GM12878 (cell line): Measurements from ENCODE around the gene ZBTB8OS. TPM values are rescaled to one million over a fixed set of nuclear protein-coding genes. Genes with fewer than 3 reads are reported as not detected.

Experiments used
- ATAC-seq: fragments of 200-7000 bp; cut with Tn5 transposase; 3 replicates; pipeline ENCODE4 v1.9.1; 2020; ENCODE audit warnings: mild to moderate bottlenecking, moderate library complexity
- BruUV-seq: library from RNA; stranded (reverse); fragments of 400-500 nt; replicated peaks from 2 replicates; lab custom pipeline; 2021; lab: Mats Ljungman, UMichigan
- CTCF ChIA-PET: fragments of 300-600 bp; sonication (Branson Sonifier 250); formaldehyde crosslinking; extraction: SDS; loops from one replicate; lab custom pipeline; 2021; ENCODE audit warnings: inconsistent platforms; lab: Yijun Ruan, JAX
- POLR2A ChIA-PET: fragments of 350-600 bp; formaldehyde crosslinking; extraction: SDS; loops from one replicate; lab custom pipeline; 2021; ENCODE audit warnings: inconsistent platforms; lab: Charles Lee
- RAD21 ChIA-PET: fragments of 300-600 bp; sonication (Branson Sonifier 250); formaldehyde crosslinking; loops from one replicate; lab custom pipeline; 2023; ENCODE audit warnings: antibody characterized with exemption; ENCODE audit not compliant: unreplicated experiment; lab: Charles Lee
- SMC1A ChIA-PET: fragments of 300-600 bp; sonication (Branson Sonifier 250); formaldehyde crosslinking; loops from one replicate; lab custom pipeline; 2023; ENCODE audit not compliant: unreplicated experiment, uncharacterized antibody; lab: Charles Lee
- DNase-seq: peaks from one replicate; pipeline ENCODE4 v3.0.0-alpha.2; 2011; ENCODE audit warnings: low read depth, low spot score
- FAIRE-seq: peaks from 3 replicates; lab custom pipeline; 2011; peaks lifted over from hg19 to GRCh38; lab: Jason Lieb, UNC
- H2AFZ ChIP-seq: 2 replicates; pipeline ENCODE4 v1.6.0; 2011; ENCODE audit warnings: low read depth, low read length, control low read depth; ENCODE audit not compliant: control insufficient read depth
- H3K27ac ChIP-seq: 2 replicates; pipeline ENCODE4 v1.5.1; 2011; ENCODE audit warnings: control low read depth; ENCODE audit not compliant: control insufficient read depth, insufficient read depth
- H3K27me3 ChIP-seq, 2 experiments: replicated peaks in 1 of 2; 2 replicates each; pipeline versions ENCODE4 v1.6.0 to v1.6.1; 2011; ENCODE audit warnings: low read length in 1 of 2; ENCODE audit not compliant: control insufficient read depth in 2 of 2, insufficient read depth in 2 of 2
- H3K36me3 ChIP-seq, 2 experiments: 2 replicates each; pipeline ENCODE4 v1.5.1; 2011; ENCODE audit warnings: low read length in 1 of 2; ENCODE audit not compliant: control insufficient read depth in 2 of 2, insufficient read depth in 2 of 2
- H3K4me1 ChIP-seq: 2 replicates; pipeline ENCODE4 v1.6.1; 2011; ENCODE audit warnings: mild to moderate bottlenecking, low read length, moderate library complexity, mixed read lengths; ENCODE audit not compliant: control insufficient read depth, insufficient read depth
- H3K4me2 ChIP-seq: 2 replicates; pipeline ENCODE4 v1.6.0; 2011; ENCODE audit warnings: control low read depth; ENCODE audit not compliant: control insufficient read depth, insufficient read depth
- H3K4me3 ChIP-seq: fragments of 200-600 bp; sonication (generic); 2 replicates; pipeline ENCODE4 v1.5.1; 2016
- H3K79me2 ChIP-seq: 2 replicates; pipeline ENCODE4 v1.6.0; 2011; ENCODE audit warnings: low read length; ENCODE audit not compliant: control insufficient read depth, insufficient read depth
- H3K9ac ChIP-seq: 2 replicates; pipeline ENCODE4 v1.8.0; 2011; ENCODE audit warnings: low read length, control low read depth, mixed read lengths; ENCODE audit not compliant: control insufficient read depth, insufficient read depth
- H3K9me3 ChIP-seq: replicated peaks from 3 replicates; pipeline ENCODE4 v1.5.1; 2011; ENCODE audit warnings: mild to moderate bottlenecking, low read length; ENCODE audit not compliant: control insufficient read depth, insufficient read depth
- H4K20me1 ChIP-seq: 2 replicates; pipeline ENCODE4 v1.6.0; 2011; ENCODE audit not compliant: control insufficient read depth, insufficient read depth
- CHD4 ChIP-seq: fragments of 200-600 bp; sonication (generic); IDR thresholded peaks from 2 replicates; pipeline ENCODE4 v1.6.1; 2016; ENCODE audit warnings: mild to moderate bottlenecking
- E2F8 ChIP-seq: fragments of 450-650 bp; IDR thresholded peaks from 2 replicates; pipeline ENCODE4 v1.6.1; 2018; ENCODE audit warnings: mild to moderate bottlenecking, low read depth, moderate library complexity; ENCODE audit not compliant: partially characterized antibody
- FOXM1 ChIP-seq: IDR thresholded peaks from 2 replicates; pipeline ENCODE4 v1.6.1; 2012; ENCODE audit warnings: low read depth, mild to moderate bottlenecking, inconsistent platforms, low read length, moderate library complexity
- IRF5 ChIP-seq: fragments of 450-650 bp; IDR thresholded peaks from 2 replicates; pipeline ENCODE4 v1.6.1; 2017; ENCODE audit warnings: borderline replicate concordance
- JUND ChIP-seq: IDR thresholded peaks from 2 replicates; pipeline ENCODE4 v1.6.1; 2012; ENCODE audit warnings: low read depth, mild to moderate bottlenecking, low read length, improper control_type of control experiment, moderate library complexity
- MXI1 ChIP-seq: fragments of 150-350 bp; IDR thresholded peaks from 2 replicates; pipeline ENCODE4 v1.6.1; 2011; ENCODE audit warnings: low read depth, mild to moderate bottlenecking, inconsistent platforms, low read length, improper control_type of control experiment
- NFIC ChIP-seq: IDR thresholded peaks from 2 replicates; pipeline ENCODE4 v1.6.1; 2012; ENCODE audit warnings: low read depth, mild to moderate bottlenecking, inconsistent platforms, low read length, moderate library complexity
- NR2C1 ChIP-seq: fragments of 450-650 bp; IDR thresholded peaks from 2 replicates; pipeline ENCODE4 v1.6.1; 2017; ENCODE audit warnings: antibody characterized with exemption, mild to moderate bottlenecking, moderate library complexity
- RCOR1 ChIP-seq: conservative IDR thresholded peaks from 2 replicates; pipeline ENCODE4 v1.6.1; 2012; ENCODE audit warnings: low read depth, low read length, improper control_type of control experiment
- RELB ChIP-seq: fragments of 450-650 bp; IDR thresholded peaks from 2 replicates; pipeline ENCODE4 v1.6.1; 2017; ENCODE audit warnings: low read depth, mild to moderate bottlenecking, moderate library complexity
- SKIL ChIP-seq: fragments of 450-650 bp; IDR thresholded peaks from 2 replicates; pipeline ENCODE4 v1.6.1; 2017; ENCODE audit warnings: mild to moderate bottlenecking, low read depth, inconsistent platforms; ENCODE audit not compliant: poor library complexity, severe bottlenecking
- SMC3 ChIP-seq: IDR thresholded peaks from 2 replicates; pipeline ENCODE4 v1.6.1; 2011; ENCODE audit warnings: low read length, improper control_type of control experiment, borderline replicate concordance
- SP1 ChIP-seq: IDR thresholded peaks from one replicate; pipeline ENCODE4 v1.6.1; 2011; ENCODE audit warnings: low read depth, low read length
- TAF1 ChIP-seq: IDR thresholded peaks from 2 replicates; pipeline ENCODE4 v1.6.1; 2011; ENCODE audit warnings: mild to moderate bottlenecking, low read depth, low read length, borderline replicate concordance
- USF2 ChIP-seq: IDR thresholded peaks from 2 replicates; pipeline ENCODE4 v1.6.1; 2011; ENCODE audit warnings: low read depth, low read length, improper control_type of control experiment, borderline replicate concordance
- WGBS: methylation state at CpG from one replicate; pipeline ENCODE4 v1.1.6; 2016; ENCODE audit warnings: low lambda C conversion rate; ENCODE audit not compliant: insufficient replicate concordance, insufficient coverage; ENCODE audit errors: missing lambda C conversion rate; 5-methylcytosine and 5-hydroxymethylcytosine counted together
- in situ Hi-C: fragments of 300-500 bp; cut with MboI; formaldehyde crosslinking; loops from 9 replicates; pipeline ENCODE4 v1.14.3; 2018; ENCODE audit warnings: mixed read lengths
- intact Hi-C: fragments of 100-400 bp; cut with micrococcal nuclease; formaldehyde crosslinking; loops from one replicate; pipeline ENCODE4 v1.14.2; 2022; ENCODE audit not compliant: unreplicated experiment
- polyA plus RNA-seq, 11 experiments: library from polyadenylated mRNA; depleted of rRNA in 4 of 11; unstranded in 6 of 11; stranded (reverse) in 5 of 11; fragments of >200 nt; fragmentation: Nextera tagmentation in 4 of 11; fragmentation: Illumina TruSeq in 1 of 11; extraction: Ambion mirVana in 4 of 11; extraction: Trizol in 1 of 11; gene quantifications; 1 replicate in 1 of 11; 2 replicates in 10 of 11; pipeline versions ENCODE4 v1.2.1 to v1.2.3, GENCODE V29; 2011 to 2016; ENCODE audit warnings: inconsistent platforms in 2 of 11, missing spikeins in 2 of 11, low read depth in 1 of 11
- total RNA-seq, 4 experiments: library from RNA; depleted of rRNA in 3 of 4; stranded (reverse); fragments of >200 nt in 3 of 4; fragmentation: Illumina TruSeq in 1 of 4; extraction: Trizol in 1 of 4; gene quantifications; 2 replicates each; pipeline versions ENCODE4 v1.2.1 to v1.2.3, GENCODE V29; 2013 to 2021

Gene ZBTB8OS
- total and polyA plus RNA-seq, 10 of the 15 experiments (the other 5 are each of a cell fraction or from before 2014, with no cell fraction given), result 77.8 to 350 (median 139) TPM

GRCh38 chr1:32592943-32593342, 57.4 kb downstream of the ZBTB8OS start:
- POLR2A ChIA-PET, result interaction anchor here (0.6 kb wide), 1 partner anchor 229 kb away, joined by 5 read pairs; no protein-coding TSS in a partner anchor
- SMC1A ChIA-PET, result no interaction called here
- in situ Hi-C loops, result no loop called here
- Histone ChIP-seq H3K79me2 (no peaks in the 10 kb centered on the region), H2AFZ (no peak overlapping the region), H3K27me3 (no peaks in the 10 kb centered on the region), H3K9ac (no peak overlapping the region), H3K36me3 (no peaks in the 10 kb centered on the region), H3K4me3 (no peak overlapping the region), H4K20me1 (no peaks in the 10 kb centered on the region), H3K4me1 (no peaks in the 10 kb centered on the region), H3K9me3 (no peaks in the 10 kb centered on the region), H3K27ac (no peak overlapping the region), H3K4me2 (no peak overlapping the region)
- intact Hi-C loops, result no loop called here
- DNase-seq, result no peak
- ATAC-seq, result no peak
- CTCF ChIA-PET, result no interaction called here
- no peak for FAIRE-seq
- BruUV-seq, result no TSS peak
- RAD21 ChIA-PET, result no interaction called here
- TF ChIP-seq USF2 (no peak), NR2C1 (no peak), RCOR1 (no peak), SP1 (no peak), FOXM1 (no peak), RELB (no peak), NFIC (no peak), MXI1 (no peak), SKIL (no peak), TAF1 (no peak), CHD4 (no peak), E2F8 (no peak), JUND (no peak), SMC3 (no peak), IRF5 (no peak)
- 98% methylated on average over 9 of the region's 9 CpGs for WGBS
